Measurements from ENCODE around the gene CFAP46. TPM values are rescaled to one million over a fixed set of nuclear protein-coding genes. Genes with fewer than 3 reads are reported as not detected.

CFAP46 gene
- total and polyA plus RNA-seq, 2 of the 8 experiments (the other 6 are each of a cell fraction or from before 2014, with no cell fraction given) = 2.6 to 4.8 TPM

DNA sequence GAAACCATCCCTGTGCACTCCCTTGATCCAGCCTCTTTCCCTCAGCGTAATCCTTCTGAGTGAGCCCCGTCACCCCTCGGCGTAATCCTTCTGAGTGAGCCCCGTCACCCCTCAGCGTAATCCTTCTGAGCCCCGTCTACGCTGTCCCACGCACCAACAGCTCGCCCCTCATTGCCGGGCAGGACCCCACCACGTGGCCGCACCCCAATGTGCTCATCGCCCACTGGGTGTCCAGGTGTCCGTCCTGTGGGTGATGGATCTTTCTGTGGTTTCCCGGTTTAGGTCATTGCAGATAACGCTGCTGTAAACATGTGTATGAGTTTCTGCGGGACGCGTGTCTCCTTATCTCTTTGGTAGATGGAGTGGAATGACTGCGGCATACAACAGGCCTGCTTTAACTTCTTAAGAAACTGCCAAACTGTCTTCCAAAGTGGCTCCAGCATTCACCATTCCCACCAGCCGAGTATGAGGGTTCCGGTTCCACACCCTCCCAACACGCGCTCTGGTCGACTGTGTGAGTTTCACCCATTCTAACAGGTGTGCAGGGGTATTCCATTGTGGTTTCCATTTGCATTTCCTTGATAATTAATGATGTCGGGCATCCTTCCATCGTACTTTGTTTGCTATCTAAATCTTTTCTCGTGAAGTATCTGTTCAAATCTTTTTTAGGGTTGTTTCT, 114.4 kb downstream of the CFAP46 start (continued):
- no peak for TF ChIP-seq EZH2 (IDR thresholded peaks at IDR 0.05; ENCODE audit: low read depth, low read length, severe bottlenecking)
- no peak for TF ChIP-seq CBX5 (IDR thresholded peaks at IDR 0.05; ENCODE audit: low read depth, low read length)
- TF ChIP-seq POU5F1 (IDR thresholded peaks at IDR 0.05; ENCODE audit: low read depth, low read length) = no peak
